Thyroid gland (tissue), 4 donors: Measurements from ENCODE around the gene CCDC88C. TPM values are rescaled to one million over a fixed set of nuclear protein-coding genes. Genes with fewer than 3 reads are reported as not detected.
"Not testable (repeated sequence)": the region's sequence is repeated elsewhere in the genome, so short reads cannot be mapped to it uniquely, and the experiment has no call there.

Experiments
- DNase-seq, 2 donors: peaks; one replicate each; pipeline ENCODE4 v3.0.0-alpha.2; 2019
- H3K27ac ChIP-seq, 3 donors: fragments of 200-600 bp; sonication (generic); 1 replicate in 2 of 3; 2 replicates in 1 of 3; pipeline ENCODE4 v1.5.1; 2016 to 2019; ENCODE audit warnings: mild to moderate bottlenecking in 1 of 3, moderate library complexity in 1 of 3
- H3K27me3 ChIP-seq: fragments of 200-600 bp; sonication (generic); one replicate; pipeline ENCODE4 v1.5.1; 2019
- H3K36me3 ChIP-seq, 2 donors: fragments of 200-600 bp; sonication (generic); one replicate each; pipeline ENCODE4 v1.5.1; 2016 to 2019
- H3K4me1 ChIP-seq, 2 donors: fragments of 200-600 bp; sonication (generic); one replicate each; pipeline ENCODE4 v1.5.1; 2017 to 2019
- H3K4me3 ChIP-seq, 3 donors: fragments of 200-600 bp; sonication (generic); replicated peaks in 1 of 3; 1 replicate in 2 of 3; 2 replicates in 1 of 3; pipeline ENCODE4 v1.5.1; 2016; ENCODE audit warnings: mild to moderate bottlenecking in 1 of 3
- H3K9me3 ChIP-seq: fragments of 200-600 bp; sonication (generic); one replicate; pipeline ENCODE4 v1.5.1; 2017
- POLR2A ChIP-seq, 2 donors: fragments of 450-650 bp; IDR thresholded peaks; one replicate each; pipeline ENCODE4 v1.6.1; 2017; ENCODE audit warnings: antibody characterized with exemption in 2 of 2, mild to moderate bottlenecking in 2 of 2, moderate library complexity in 1 of 2
- WGBS, 2 donors: methylation state at CpG; one replicate each; pipeline ENCODE4 v1.1.5; 2017; 5-methylcytosine and 5-hydroxymethylcytosine counted together
- intact Hi-C: fragments of 100-400 bp; cut with DNase I; formaldehyde crosslinking; loops from one replicate; pipeline ENCODE4 v1.15.1; 2023
- total RNA-seq, 4 donors: library from RNA; depleted of rRNA; stranded (reverse); fragments of >200 nt; gene quantifications; one replicate each; pipeline ENCODE4 v1.2.3, GENCODE V29; 2016
- TF ChIP-seq, protein P1 (sequence below), 6 experiments: fragments of 200-600 bp in 3 of 6; fragments of 450-650 bp in 3 of 6; sonication (generic) in 3 of 6; IDR thresholded peaks; one replicate each; pipeline ENCODE4 v1.5.1; 2016 to 2019; ENCODE audit warnings: antibody characterized with exemption in 6 of 6, mild to moderate bottlenecking in 2 of 6, inconsistent platforms in 1 of 6, moderate library complexity in 1 of 6

The CCDC88C gene
- total RNA-seq, 4 donors from 2014 or later: 3.0 to 6.3 (median 5.8) TPM

- H3K27me3 ChIP-seq: no peaks in the 10 kb centered on the region
- H3K27ac ChIP-seq: no peak overlapping the region
- DNase-seq: peak in 1 of 2 donors; percentile 32
- H3K4me1 ChIP-seq: peaks cover 0 to 10% of the 10 kb centered on the region in 2 donors
- WGBS, 2 donors: 68 to 76% methylated on average over 24 of the region's 24 CpGs
- H3K4me3 ChIP-seq: no peak overlapping the region
- no peak for TF ChIP-seq POLR2A (IDR thresholded peaks at IDR 0.05)
- TF ChIP-seq, protein P1, sequence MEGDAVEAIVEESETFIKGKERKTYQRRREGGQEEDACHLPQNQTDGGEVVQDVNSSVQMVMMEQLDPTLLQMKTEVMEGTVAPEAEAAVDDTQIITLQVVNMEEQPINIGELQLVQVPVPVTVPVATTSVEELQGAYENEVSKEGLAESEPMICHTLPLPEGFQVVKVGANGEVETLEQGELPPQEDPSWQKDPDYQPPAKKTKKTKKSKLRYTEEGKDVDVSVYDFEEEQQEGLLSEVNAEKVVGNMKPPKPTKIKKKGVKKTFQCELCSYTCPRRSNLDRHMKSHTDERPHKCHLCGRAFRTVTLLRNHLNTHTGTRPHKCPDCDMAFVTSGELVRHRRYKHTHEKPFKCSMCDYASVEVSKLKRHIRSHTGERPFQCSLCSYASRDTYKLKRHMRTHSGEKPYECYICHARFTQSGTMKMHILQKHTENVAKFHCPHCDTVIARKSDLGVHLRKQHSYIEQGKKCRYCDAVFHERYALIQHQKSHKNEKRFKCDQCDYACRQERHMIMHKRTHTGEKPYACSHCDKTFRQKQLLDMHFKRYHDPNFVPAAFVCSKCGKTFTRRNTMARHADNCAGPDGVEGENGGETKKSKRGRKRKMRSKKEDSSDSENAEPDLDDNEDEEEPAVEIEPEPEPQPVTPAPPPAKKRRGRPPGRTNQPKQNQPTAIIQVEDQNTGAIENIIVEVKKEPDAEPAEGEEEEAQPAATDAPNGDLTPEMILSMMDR (IDR thresholded peaks at IDR 0.05): no peak
- intact Hi-C loops: no loop called here
- H3K9me3 ChIP-seq: no peaks in the 10 kb centered on the region
- no peaks in the 10 kb centered on the region for H3K36me3 ChIP-seq
These were observed 148.3 kb downstream of the CCDC88C start for GRCh38 chr14:91269076-91269991.

DNA sequence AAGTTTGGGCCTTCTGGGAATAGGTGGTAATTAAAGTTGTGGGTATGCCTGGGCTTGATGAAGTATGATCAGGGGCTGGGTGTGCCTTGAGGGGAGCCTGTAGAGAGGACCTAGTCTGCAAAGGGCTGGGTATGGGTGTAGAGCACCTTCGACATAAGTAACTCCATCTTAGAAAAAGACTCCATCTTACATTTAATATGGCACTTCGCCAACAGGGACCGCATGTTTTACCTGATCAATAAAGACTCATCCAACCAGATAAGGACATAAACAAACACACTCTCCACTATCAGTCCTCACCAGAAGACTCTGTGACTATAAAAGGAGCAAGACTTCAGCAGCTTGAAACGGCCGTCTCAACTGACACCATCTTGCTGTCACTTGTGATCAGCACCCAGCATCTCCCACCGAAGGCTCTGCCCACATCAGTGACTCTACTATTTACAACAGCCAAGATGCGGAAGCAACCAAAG lies 149.6 kb downstream of the CCDC88C start:
- Histone ChIP-seq H3K9me3 (no peaks in the 10 kb centered on the region), H3K27ac (no peak overlapping the region), H3K4me3 (no peak overlapping the region), H3K4me1 (peaks cover 0 to 16% of the 10 kb centered on the region in 2 donors), H3K36me3 (no peaks in the 10 kb centered on the region), H3K27me3 (no peaks in the 10 kb centered on the region)
- TF ChIP-seq, protein P1 (IDR thresholded peaks at IDR 0.05): no peak
- TF ChIP-seq POLR2A (IDR thresholded peaks at IDR 0.05): no peak
- intact Hi-C loops: no loop called here
- no peak for DNase-seq
- 91 to 97% methylated on average over 7 of the region's 7 CpGs for WGBS, 2 donors

DNA sequence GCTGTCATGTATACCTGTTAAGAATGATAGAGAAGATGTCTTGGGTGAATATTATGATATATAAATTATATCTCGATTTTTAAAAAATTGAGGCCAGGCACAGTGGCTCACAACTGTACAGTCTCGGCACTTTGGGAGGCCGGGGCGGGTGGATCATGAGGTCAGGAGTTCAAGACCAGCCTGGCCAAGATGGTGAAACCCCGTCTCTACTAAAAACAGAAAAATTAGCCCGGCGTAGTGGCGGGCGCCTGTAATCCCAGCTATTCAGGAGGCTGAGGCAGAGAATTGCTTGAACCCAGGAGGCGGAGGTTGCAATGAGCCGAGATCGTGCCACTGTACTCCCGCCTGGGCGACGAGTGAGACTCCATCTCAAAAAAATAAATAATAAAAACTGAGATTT lies 151.3 kb downstream of the CCDC88C start:
- H3K4me1 ChIP-seq: peaks cover 0 to 16% of the 10 kb centered on the region in 2 donors
- H3K9me3 ChIP-seq, intact Hi-C loops, H3K27me3 ChIP-seq, DNase-seq, H3K4me3 ChIP-seq, H3K27ac ChIP-seq, H3K36me3 ChIP-seq: not testable (repeated sequence)
- WGBS, 2 donors: 96 to 97% methylated on average over 15 of the region's 15 CpGs

DNA sequence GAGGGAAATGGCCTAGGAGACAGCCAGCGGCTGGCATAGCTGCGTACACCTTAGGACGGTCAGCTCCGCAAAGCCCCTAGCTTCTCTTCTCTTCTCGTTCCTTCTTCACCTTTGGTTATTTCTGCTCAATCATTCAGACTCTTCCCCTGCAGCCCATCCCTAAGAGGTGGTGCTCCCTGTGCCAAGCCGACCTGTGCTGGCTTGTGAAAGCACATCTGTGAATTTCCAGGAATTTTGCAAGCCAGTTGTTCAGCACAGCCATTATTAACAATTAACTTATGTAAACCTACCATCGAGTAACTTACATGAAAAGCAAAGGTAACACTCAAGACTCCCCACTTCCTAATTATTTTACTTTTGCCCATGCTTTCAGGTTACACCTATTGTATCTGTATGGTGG lies 152.2 kb downstream of the CCDC88C start:
- TF ChIP-seq, protein P1 (IDR thresholded peaks at IDR 0.05): no peak
- no peak for TF ChIP-seq POLR2A (IDR thresholded peaks at IDR 0.05)
- Histone ChIP-seq H3K4me3 (no peak overlapping the region), H3K4me1 (peaks cover 0 to 16% of the 10 kb centered on the region in 2 donors), H3K27me3 (no peaks in the 10 kb centered on the region), H3K9me3 (no peaks in the 10 kb centered on the region), H3K27ac (no peak overlapping the region), H3K36me3 (no peaks in the 10 kb centered on the region)
- 91 to 96% methylated on average over 7 of the region's 7 CpGs for WGBS, 2 donors
- intact Hi-C loops: no loop called here
- DNase-seq: no peak

DNA sequence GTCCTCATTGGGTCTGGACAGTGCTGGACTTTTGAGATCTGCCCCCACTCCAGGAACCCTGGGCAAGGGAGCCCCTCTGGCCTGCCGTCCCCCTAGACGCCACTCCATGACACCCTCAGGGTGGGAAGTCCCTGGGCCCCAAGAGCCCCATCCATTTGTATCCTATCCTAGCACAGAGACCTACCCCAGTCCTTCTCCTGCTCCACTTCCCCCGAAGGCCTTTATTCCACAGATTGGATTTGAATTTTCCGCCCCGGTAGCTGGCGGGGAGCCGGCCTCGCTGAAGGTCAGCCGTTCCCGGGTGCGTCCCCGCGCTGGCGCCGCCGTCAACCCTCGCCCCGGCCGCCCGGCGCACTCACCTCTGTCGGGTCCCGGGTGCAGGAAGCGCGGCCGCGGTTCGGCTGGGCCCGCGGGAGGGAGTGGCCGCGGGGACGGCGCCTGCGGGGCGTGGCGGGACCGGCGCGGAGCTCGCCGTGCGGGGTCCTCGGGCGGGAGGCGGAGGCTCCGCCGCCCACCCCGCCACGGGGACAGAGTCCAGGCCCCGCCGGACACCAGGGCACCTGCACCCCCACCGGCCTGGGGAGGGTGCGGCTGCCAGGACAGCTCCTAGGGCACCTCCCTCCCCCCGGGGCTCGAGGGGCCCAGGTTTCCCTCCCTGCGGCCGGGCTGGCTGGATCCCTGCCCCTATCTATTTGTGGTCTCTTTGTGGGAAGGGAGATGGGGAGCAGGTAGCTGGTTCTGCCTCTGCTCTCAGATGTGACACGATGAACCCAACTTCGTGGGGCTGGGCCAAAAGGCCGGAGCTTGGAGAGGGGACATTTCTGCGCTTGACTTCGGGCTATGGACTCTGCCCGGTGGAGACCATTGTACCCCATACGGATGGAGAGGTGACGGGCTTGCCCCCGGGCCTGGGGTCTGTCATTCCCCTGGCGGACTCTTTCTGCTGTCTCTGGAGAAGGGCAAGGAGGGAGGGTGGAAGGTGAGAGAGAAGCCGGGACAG lies 153.2 kb downstream of the CCDC88C start:
- Histone ChIP-seq H3K9me3 (no peaks in the 10 kb centered on the region), H3K27me3 (no peaks in the 10 kb centered on the region), H3K4me3 (peak overlapping the region in 1 of 3 donors; percentile 12), H3K27ac (no peak overlapping the region), H3K36me3 (no peaks in the 10 kb centered on the region), H3K4me1 (peaks cover 0 to 12% of the 10 kb centered on the region in 2 donors)
- DNase-seq: peak in 1 of 2 donors; percentile 19
- TF ChIP-seq, protein P1 (IDR thresholded peaks at IDR 0.05): no peak
- TF ChIP-seq POLR2A (IDR thresholded peaks at IDR 0.05): no peak
- WGBS, 2 donors: 34 to 47% methylated on average over 13 to 28 of the region's 69 CpGs
- intact Hi-C loops: no loop called here
